HepG2 (cell line): ENCODE measurements around the gene EPN2. TPM values are rescaled to one million over a fixed set of nuclear protein-coding genes. Genes with fewer than 3 reads are reported as not detected.

ENCODE experiments used
- ATAC-seq: fragments of 200-7000 bp; cut with Tn5 transposase; 3 replicates; pipeline ENCODE4 v1.9.1; 2020; ENCODE audit warnings: mild to moderate bottlenecking, moderate library complexity
- BruUV-seq: library from RNA; stranded (reverse); fragments of 400-500 nt; replicated peaks from 2 replicates; lab custom pipeline; 2021; lab: Mats Ljungman, UMichigan
- CTCF ChIA-PET: fragments of 300-600 bp; formaldehyde crosslinking; extraction: SDS; loops from one replicate; lab custom pipeline; 2021; ENCODE audit warnings: low total read pairs, inconsistent platforms, low intra/inter-chr PET ratio; lab: Yijun Ruan, JAX
- POLR2A ChIA-PET: fragments of 350-600 bp; sonication (Branson Sonifier 250); formaldehyde crosslinking; loops from one replicate; lab custom pipeline; 2020; ENCODE audit warnings: antibody characterized with exemption, inconsistent platforms; lab: Yijun Ruan, JAX
- DNase-seq: peaks from one replicate; pipeline ENCODE4 v3.0.0-alpha.2; 2015; ENCODE audit warnings: low spot score
- FAIRE-seq: peaks from 3 replicates; lab custom pipeline; 2011; peaks lifted over from hg19 to GRCh38; lab: Jason Lieb, UNC
- H2AFZ ChIP-seq: one replicate; pipeline ENCODE4 v1.6.1; 2011; ENCODE audit warnings: low read length, inconsistent platforms
- H3K27ac ChIP-seq: fragments of 300-600 bp; 3 replicates; pipeline ENCODE4 v1.8.0; 2011; ENCODE audit warnings: mixed run types, mild to moderate bottlenecking, mixed read lengths, low read length, inconsistent platforms; ENCODE audit not compliant: insufficient read depth; ENCODE audit errors: extremely low read length
- H3K27me3 ChIP-seq, 2 experiments: fragments of 200-600 bp in 1 of 2; 2 replicates in 1 of 2; 3 replicates in 1 of 2; pipeline versions ENCODE4 v1.6.0 to v1.8.0; 2011; ENCODE audit warnings: low read length in 2 of 2, mild to moderate bottlenecking in 2 of 2, moderate library complexity in 2 of 2, inconsistent platforms in 1 of 2; ENCODE audit not compliant: insufficient read depth in 2 of 2, control insufficient read depth in 1 of 2
- H3K36me3 ChIP-seq, 2 experiments: fragments of 200-600 bp in 1 of 2; replicated peaks in 1 of 2; 2 replicates in 1 of 2; 3 replicates in 1 of 2; pipeline versions ENCODE4 v1.5.1 to v1.8.0; 2011; ENCODE audit warnings: low read length in 2 of 2, inconsistent platforms in 1 of 2; ENCODE audit not compliant: insufficient read depth in 2 of 2, control insufficient read depth in 1 of 2
- H3K4me1 ChIP-seq: 2 replicates; pipeline ENCODE4 v1.5.1; 2012; ENCODE audit warnings: low read length, inconsistent platforms; ENCODE audit not compliant: insufficient read depth
- H3K4me2 ChIP-seq: 2 replicates; pipeline ENCODE4 v1.6.0; 2011; ENCODE audit warnings: low read depth, low read length, inconsistent platforms
- H3K4me3 ChIP-seq, 3 experiments: fragments of 200-600 bp in 1 of 3; sonication (generic), shearing (Covaris generic) in 1 of 3; replicated peaks in 1 of 3; 2 replicates each; pipeline ENCODE4 v1.5.1; 2011 to 2016; ENCODE audit warnings: low read length in 3 of 3, inconsistent platforms in 2 of 3, low read depth in 2 of 3, mild to moderate bottlenecking in 2 of 3, control low read depth in 1 of 3, mixed read lengths in 1 of 3; ENCODE audit not compliant: insufficient read depth in 1 of 3
- H3K79me2 ChIP-seq: one replicate; pipeline ENCODE4 v1.6.1; 2011; ENCODE audit warnings: low read length, inconsistent platforms; ENCODE audit not compliant: insufficient read depth
- H3K9ac ChIP-seq: 2 replicates; pipeline ENCODE4 v1.6.0; 2011; ENCODE audit warnings: mild to moderate bottlenecking, low read depth, low read length, inconsistent platforms; ENCODE audit not compliant: insufficient read depth
- H3K9me3 ChIP-seq: 2 replicates; pipeline ENCODE4 v1.5.1; 2012; ENCODE audit warnings: mild to moderate bottlenecking, low read length
- H4K20me1 ChIP-seq: 2 replicates; pipeline ENCODE4 v1.6.0; 2011; ENCODE audit warnings: inconsistent platforms, mild to moderate bottlenecking, low read length, moderate library complexity; ENCODE audit not compliant: insufficient read depth
- FOXA3 ChIP-seq: IDR thresholded peaks from 2 replicates; pipeline ENCODE4 v1.6.1; 2016; ENCODE audit warnings: missing genetic modification reagents, missing compliant biosample characterization
- GFI1 ChIP-seq: sonication (generic); formaldehyde crosslinking; IDR thresholded peaks from 2 replicates; pipeline ENCODE4 v1.5.0; 2020; ENCODE audit warnings: missing genetic modification reagents, mild to moderate bottlenecking, borderline replicate concordance
- HNF1A ChIP-seq, 2 experiments: sonication (generic) in 1 of 2; formaldehyde crosslinking in 1 of 2; IDR thresholded peaks; 2 replicates each; pipeline versions ENCODE4 v1.4.0 to v1.6.1; 2016 to 2020; ENCODE audit warnings: borderline replicate concordance in 1 of 2, low read depth in 1 of 2, mild to moderate bottlenecking in 1 of 2, missing genetic modification reagents in 1 of 2
- NFE2 ChIP-seq: sonication (generic); formaldehyde crosslinking; IDR thresholded peaks from 2 replicates; pipeline ENCODE4 v1.4.0; 2020; ENCODE audit warnings: missing genetic modification reagents
- PLRG1 ChIP-seq: fragments of 450-650 bp; conservative IDR thresholded peaks from 2 replicates; pipeline ENCODE4 v1.6.1; 2016
- RFXANK ChIP-seq: IDR thresholded peaks from 2 replicates; pipeline ENCODE4 v1.6.1; 2016
- TBX3 ChIP-seq: fragments of 450-650 bp; IDR thresholded peaks from 2 replicates; pipeline ENCODE4 v1.6.1; 2017; ENCODE audit warnings: antibody characterized with exemption, mild to moderate bottlenecking, inconsistent platforms, borderline replicate concordance
- TFDP1 ChIP-seq: IDR thresholded peaks from 2 replicates; pipeline ENCODE4 v1.6.1; 2016; ENCODE audit warnings: missing compliant biosample characterization, missing genetic modification reagents, borderline replicate concordance
- ZBTB49 ChIP-seq: sonication (generic); formaldehyde crosslinking; IDR thresholded peaks from 2 replicates; pipeline ENCODE4 v1.4.0; 2020; ENCODE audit warnings: missing genetic modification reagents, borderline replicate concordance
- ZNF572 ChIP-seq: sonication (generic); formaldehyde crosslinking; IDR thresholded peaks from 2 replicates; pipeline ENCODE4 v1.5.1; 2020; ENCODE audit warnings: mild to moderate bottlenecking, missing genetic modification reagents
- ZNF619 ChIP-seq: sonication (generic); formaldehyde crosslinking; IDR thresholded peaks from 2 replicates; pipeline ENCODE4 v1.4.0; 2020; ENCODE audit warnings: mild to moderate bottlenecking, missing genetic modification reagents
- ZNF644 ChIP-seq: IDR thresholded peaks from 2 replicates; pipeline ENCODE4 v1.6.1; 2016; ENCODE audit warnings: low read depth
- ZNF777 ChIP-seq: sonication (generic); formaldehyde crosslinking; IDR thresholded peaks from 2 replicates; pipeline ENCODE4 v1.4.0; 2020; ENCODE audit warnings: missing genetic modification reagents
- WGBS: methylation state at CpG from one replicate; pipeline ENCODE4 v1.1.6; 2017; ENCODE audit warnings: low lambda C conversion rate; 5-methylcytosine and 5-hydroxymethylcytosine counted together
- in situ Hi-C: cut with HindIII; loops from 2 replicates; pipeline ENCODE4 v1.10.0; 2017; ENCODE audit warnings: low pct_unique_long_range_greater_than_20kb; ENCODE audit not compliant: extremely low pct_ligation_motif_present
- intact Hi-C: fragments of 100-400 bp; cut with micrococcal nuclease; formaldehyde crosslinking; loops from one replicate; pipeline ENCODE4 v1.10.0; 2022; ENCODE audit not compliant: unreplicated experiment
- polyA plus RNA-seq, 8 experiments: library from polyadenylated mRNA; depleted of rRNA in 3 of 8; stranded (reverse) in 7 of 8; unstranded in 1 of 8; fragments of >200 nt; fragmentation: Illumina TruSeq in 4 of 8; extraction: Trizol in 4 of 8; gene quantifications; 2 replicates each; pipeline versions ENCODE4 v1.2.1 to v1.2.3, GENCODE V29; 2011 to 2016; ENCODE audit warnings: low read depth in 4 of 8, missing spikeins in 1 of 8, mixed read lengths in 1 of 8; ENCODE audit not compliant: insufficient read depth in 1 of 8
- total RNA-seq, 5 experiments: library from RNA; depleted of rRNA; stranded (reverse); fragments of >200 nt; fragmentation: Illumina TruSeq; extraction: Trizol; gene quantifications; 2 replicates each; pipeline ENCODE4 v1.2.3, GENCODE V29; 2016; ENCODE audit warnings: low read depth in 1 of 5

Gene EPN2
- total and polyA plus RNA-seq, 2 of the 13 experiments (the other 11 are each of a cell fraction or from before 2014, with no cell fraction given) = 7.8 to 19.2 TPM

- no peak for TF ChIP-seq TFDP1
Measured at GRCh38 chr17:19270704-19271611, 33.8 kb downstream of the EPN2 start (continued).

GRCh38 chr17:19271780-19272357 is 34.7 kb downstream of the EPN2 start:
- ATAC-seq = no peak
- in situ Hi-C loops (no loop called here), intact Hi-C loops (no loop called here)
- Histone ChIP-seq H3K4me1 (peaks cover 46% of the 10 kb centered on the region), H3K4me2 (no peak overlapping the region), H2AFZ (no peak overlapping the region), H3K27ac (no peak overlapping the region), H4K20me1 (peaks cover 9% of the 10 kb centered on the region), H3K9me3 (no peaks in the 10 kb centered on the region), H3K79me2 (no peaks in the 10 kb centered on the region), H3K27me3 (no peaks in the 10 kb centered on the region), H3K9ac (no peak overlapping the region), H3K36me3 (peaks cover 0 to 1% of the 10 kb centered on the region in 2 experiments; a peak in 2 of 5 replicates), H3K4me3 (no peak overlapping the region)
- no TSS peak for BruUV-seq
- no peak for FAIRE-seq
- ChIA-PET CTCF (no interaction called here), POLR2A (no interaction called here)
- 97% methylated on average over 10 of the region's 10 CpGs for WGBS
- no peak for DNase-seq
- TF ChIP-seq HNF1A (IDR thresholded peaks at IDR 0.05; ENCODE audit: low read depth) = no peak
- TF ChIP-seq HNF1A (CRISPR knock-in tag; IDR thresholded peaks at IDR 0.05; ENCODE audit: borderline replicate concordance) = no peak
- TF ChIP-seq TBX3 = no peak
- TF ChIP-seq ZNF644 = no peak
- no peak for TF ChIP-seq RFXANK (CRISPR knock-in tag)
- no peak for TF ChIP-seq ZNF572 (CRISPR knock-in tag)
- TF ChIP-seq ZBTB49 (CRISPR knock-in tag) = no peak
- TF ChIP-seq NFE2 = no peak
- TF ChIP-seq FOXA3 (CRISPR knock-in tag) = no peak
- TF ChIP-seq ZNF777 (CRISPR knock-in tag) = no peak
- no peak for TF ChIP-seq GFI1 (CRISPR knock-in tag)
- no peak for TF ChIP-seq ZNF619 (CRISPR knock-in tag)
- TF ChIP-seq PLRG1 = no peak
